ENCODE data around the gene CEP76.

DNA sequence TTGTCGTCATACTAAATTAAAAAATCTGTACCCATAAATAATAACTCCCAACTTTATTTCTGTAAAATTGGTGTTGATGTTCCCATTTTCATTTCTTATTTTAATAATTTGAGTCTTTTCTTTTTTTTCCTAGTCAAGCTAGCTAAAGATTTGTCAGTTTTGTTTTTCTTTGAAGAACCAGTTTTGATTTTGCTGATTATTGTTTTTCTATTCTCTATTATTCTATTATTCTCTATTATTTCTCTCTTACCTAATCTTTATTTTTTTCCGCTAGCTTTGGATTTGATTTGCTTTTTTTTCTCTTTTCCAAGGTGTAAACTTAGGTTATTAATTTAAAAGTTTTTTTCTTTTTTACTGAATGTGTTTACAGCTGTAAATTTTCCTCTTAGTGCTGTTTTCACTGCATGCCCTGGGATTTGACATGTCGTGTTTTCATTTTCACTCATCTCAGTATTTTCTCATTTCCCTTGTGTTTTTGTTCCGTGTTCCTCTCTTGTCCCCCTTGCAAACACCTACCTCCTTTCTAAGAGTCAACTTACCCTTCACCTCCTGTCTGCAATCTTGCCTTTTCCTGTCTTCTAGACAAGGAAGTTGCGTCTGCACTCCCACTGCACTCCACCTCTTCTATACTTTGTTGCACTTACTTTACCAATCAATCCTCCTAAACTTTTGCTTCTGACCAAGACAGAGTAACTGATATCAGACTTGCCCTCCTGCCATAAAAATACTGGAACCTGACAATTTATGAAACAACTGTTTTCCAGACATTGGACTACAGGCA is 19.2 kb upstream of the CEP76 start:
- TF ChIP-seq CTCF (IDR thresholded peaks at IDR 0.05; ENCODE audit: insufficient read depth, low read depth, low read length), result no peak
- no peak for TF ChIP-seq EZH2 (IDR thresholded peaks at IDR 0.05; ENCODE audit: insufficient read depth, low read length)
